ENCODE data around the gene CFAP99.

- TF ChIP-seq, protein P1, sequence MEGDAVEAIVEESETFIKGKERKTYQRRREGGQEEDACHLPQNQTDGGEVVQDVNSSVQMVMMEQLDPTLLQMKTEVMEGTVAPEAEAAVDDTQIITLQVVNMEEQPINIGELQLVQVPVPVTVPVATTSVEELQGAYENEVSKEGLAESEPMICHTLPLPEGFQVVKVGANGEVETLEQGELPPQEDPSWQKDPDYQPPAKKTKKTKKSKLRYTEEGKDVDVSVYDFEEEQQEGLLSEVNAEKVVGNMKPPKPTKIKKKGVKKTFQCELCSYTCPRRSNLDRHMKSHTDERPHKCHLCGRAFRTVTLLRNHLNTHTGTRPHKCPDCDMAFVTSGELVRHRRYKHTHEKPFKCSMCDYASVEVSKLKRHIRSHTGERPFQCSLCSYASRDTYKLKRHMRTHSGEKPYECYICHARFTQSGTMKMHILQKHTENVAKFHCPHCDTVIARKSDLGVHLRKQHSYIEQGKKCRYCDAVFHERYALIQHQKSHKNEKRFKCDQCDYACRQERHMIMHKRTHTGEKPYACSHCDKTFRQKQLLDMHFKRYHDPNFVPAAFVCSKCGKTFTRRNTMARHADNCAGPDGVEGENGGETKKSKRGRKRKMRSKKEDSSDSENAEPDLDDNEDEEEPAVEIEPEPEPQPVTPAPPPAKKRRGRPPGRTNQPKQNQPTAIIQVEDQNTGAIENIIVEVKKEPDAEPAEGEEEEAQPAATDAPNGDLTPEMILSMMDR (IDR thresholded peaks at IDR 0.05; ENCODE audit: control extremely low read depth in 1 of 3, insufficient read depth in 1 of 3, low read depth in 1 of 3, low read length in 3 of 3), result no peak
- TF ChIP-seq POLR2A (IDR thresholded peaks at IDR 0.05; ENCODE audit: control extremely low read depth in 1 of 2, low read depth in 2 of 2, low read length in 2 of 2) (no peak), EZH2 (IDR thresholded peaks at IDR 0.05; ENCODE audit: low read depth, low read length, severe bottlenecking) (no peak), EP300 (IDR thresholded peaks at IDR 0.05; ENCODE audit: borderline replicate concordance in 1 of 2, low read depth in 2 of 2, low read length in 2 of 2) (no peak), TBP (IDR thresholded peaks at IDR 0.05; ENCODE audit: low read depth, low read length) (no peak), RXRA (IDR thresholded peaks at IDR 0.05; ENCODE audit: insufficient read depth, low read depth, low read length) (no peak), CREB1 (IDR thresholded peaks at IDR 0.05) (no peak), SAP30 (IDR thresholded peaks at IDR 0.05; ENCODE audit: insufficient read depth, insufficient replicate concordance, low read length) (no peak), SP1 (IDR thresholded peaks at IDR 0.05; ENCODE audit: low read depth, low read length) (no peak), TAF1 (IDR thresholded peaks at IDR 0.05; ENCODE audit: low read depth, low read length) (no peak)
- TF ChIP-seq, protein P2, sequence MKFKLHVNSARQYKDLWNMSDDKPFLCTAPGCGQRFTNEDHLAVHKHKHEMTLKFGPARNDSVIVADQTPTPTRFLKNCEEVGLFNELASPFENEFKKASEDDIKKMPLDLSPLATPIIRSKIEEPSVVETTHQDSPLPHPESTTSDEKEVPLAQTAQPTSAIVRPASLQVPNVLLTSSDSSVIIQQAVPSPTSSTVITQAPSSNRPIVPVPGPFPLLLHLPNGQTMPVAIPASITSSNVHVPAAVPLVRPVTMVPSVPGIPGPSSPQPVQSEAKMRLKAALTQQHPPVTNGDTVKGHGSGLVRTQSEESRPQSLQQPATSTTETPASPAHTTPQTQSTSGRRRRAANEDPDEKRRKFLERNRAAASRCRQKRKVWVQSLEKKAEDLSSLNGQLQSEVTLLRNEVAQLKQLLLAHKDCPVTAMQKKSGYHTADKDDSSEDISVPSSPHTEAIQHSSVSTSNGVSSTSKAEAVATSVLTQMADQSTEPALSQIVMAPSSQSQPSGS (IDR thresholded peaks at IDR 0.05; ENCODE audit: low read length), result no peak
Observed at GRCh38 chr4:2390784-2391421, 27.9 kb upstream of the CFAP99 start.

All from H1 (cell line).